ENCODE data around the gene P3H1.

The P3H1 gene

DNA sequence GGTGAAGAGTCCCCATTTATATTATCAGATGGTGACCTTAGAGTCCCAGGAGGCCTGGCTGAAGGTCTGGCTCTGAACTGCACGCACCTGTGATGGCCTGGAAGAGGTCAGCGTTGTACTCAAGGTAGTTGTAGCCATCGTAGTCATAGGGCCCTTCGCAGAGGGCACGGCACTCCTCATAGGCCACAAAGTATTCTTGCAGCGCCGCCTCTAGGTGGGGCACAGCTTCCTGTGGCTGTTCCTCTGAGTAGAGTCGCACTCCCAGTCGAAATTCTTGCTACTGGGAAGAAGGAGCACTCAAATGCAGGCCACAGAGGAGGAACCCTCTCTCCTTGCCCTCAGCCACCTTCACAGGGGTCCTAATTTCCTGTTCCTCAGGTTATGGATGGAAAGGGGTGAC lies 7.7 kb downstream of the P3H1 start:
- H3K27me3 ChIP-seq (replicated peaks), result no peaks in the 10 kb centered on the region
- in situ Hi-C loops (cut with HindIII; ENCODE audit: low pct_ligation_motif_present, low sequenced_read_pairs), result no loop called here
- H3K4me3 ChIP-seq (ENCODE audit: low read depth, low read length), result no peak overlapping the region
- DNase-seq, result no peak
- H3K36me3 ChIP-seq (replicated peaks), result peaks cover 72% of the 10 kb centered on the region
- H3K27ac ChIP-seq, result no peak overlapping the region
- TF ChIP-seq, protein P1, sequence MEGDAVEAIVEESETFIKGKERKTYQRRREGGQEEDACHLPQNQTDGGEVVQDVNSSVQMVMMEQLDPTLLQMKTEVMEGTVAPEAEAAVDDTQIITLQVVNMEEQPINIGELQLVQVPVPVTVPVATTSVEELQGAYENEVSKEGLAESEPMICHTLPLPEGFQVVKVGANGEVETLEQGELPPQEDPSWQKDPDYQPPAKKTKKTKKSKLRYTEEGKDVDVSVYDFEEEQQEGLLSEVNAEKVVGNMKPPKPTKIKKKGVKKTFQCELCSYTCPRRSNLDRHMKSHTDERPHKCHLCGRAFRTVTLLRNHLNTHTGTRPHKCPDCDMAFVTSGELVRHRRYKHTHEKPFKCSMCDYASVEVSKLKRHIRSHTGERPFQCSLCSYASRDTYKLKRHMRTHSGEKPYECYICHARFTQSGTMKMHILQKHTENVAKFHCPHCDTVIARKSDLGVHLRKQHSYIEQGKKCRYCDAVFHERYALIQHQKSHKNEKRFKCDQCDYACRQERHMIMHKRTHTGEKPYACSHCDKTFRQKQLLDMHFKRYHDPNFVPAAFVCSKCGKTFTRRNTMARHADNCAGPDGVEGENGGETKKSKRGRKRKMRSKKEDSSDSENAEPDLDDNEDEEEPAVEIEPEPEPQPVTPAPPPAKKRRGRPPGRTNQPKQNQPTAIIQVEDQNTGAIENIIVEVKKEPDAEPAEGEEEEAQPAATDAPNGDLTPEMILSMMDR (IDR thresholded peaks at IDR 0.05; ENCODE audit: low read depth, low read length, missing control alignments), result no peak

DNA sequence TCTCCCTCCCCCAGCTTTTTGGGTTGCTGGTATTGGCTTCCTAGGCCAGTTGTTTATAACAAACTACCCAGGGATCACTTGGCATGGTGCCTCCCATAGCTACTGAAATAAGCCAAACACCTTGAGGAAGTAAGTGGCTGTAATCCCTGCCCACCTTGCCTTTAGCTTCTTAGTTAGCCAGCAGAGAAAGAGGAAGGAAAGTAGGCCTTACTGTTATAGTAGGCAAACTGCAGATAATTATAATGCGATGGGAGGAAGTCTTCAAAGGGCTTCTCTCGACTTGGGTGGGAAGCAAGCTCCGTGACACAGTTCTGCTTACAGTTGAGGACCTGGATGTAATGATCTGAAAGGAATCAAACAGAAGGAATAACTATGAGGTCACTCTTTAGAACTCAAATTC lies 8.2 kb downstream of the P3H1 start:
- H3K4me3 ChIP-seq (ENCODE audit: low read depth, low read length), result no peak overlapping the region
- no peaks in the 10 kb centered on the region for H3K27me3 ChIP-seq (replicated peaks)
- TF ChIP-seq, protein P1 (IDR thresholded peaks at IDR 0.05; ENCODE audit: low read depth, low read length, missing control alignments), result no peak
- DNase-seq, result no peak
- H3K27ac ChIP-seq, result no peak overlapping the region
- H3K36me3 ChIP-seq (replicated peaks), result peaks cover 77% of the 10 kb centered on the region
- in situ Hi-C loops (cut with HindIII; ENCODE audit: low pct_ligation_motif_present, low sequenced_read_pairs), result no loop called here

DNA sequence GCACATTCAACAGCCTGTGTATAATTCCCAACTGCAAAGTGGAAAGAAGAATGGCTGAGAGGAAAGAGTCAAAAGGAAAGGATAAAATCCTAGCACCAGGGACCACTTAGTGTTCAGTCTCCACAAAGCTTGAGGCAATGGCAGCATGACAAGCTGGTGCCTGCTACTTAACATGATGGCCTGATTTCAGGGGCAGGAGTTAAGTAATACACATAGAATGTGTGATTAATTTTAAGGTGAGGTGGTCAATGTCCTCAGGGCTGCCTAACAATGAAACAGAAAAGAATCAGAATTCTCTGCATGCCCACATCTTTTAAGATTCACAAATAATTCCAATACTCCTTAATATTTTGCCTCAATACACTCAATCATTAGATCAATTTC lies 8.9 kb downstream of the P3H1 start:
- Histone ChIP-seq H3K27ac (no peak overlapping the region), H3K36me3 (replicated peaks) (peaks cover 82% of the 10 kb centered on the region), H3K4me3 (ENCODE audit: low read depth, low read length) (no peak overlapping the region), H3K27me3 (replicated peaks) (no peaks in the 10 kb centered on the region)
- no peak for DNase-seq
- in situ Hi-C loops (cut with HindIII; ENCODE audit: low pct_ligation_motif_present, low sequenced_read_pairs), result no loop called here
- TF ChIP-seq, protein P1 (IDR thresholded peaks at IDR 0.05; ENCODE audit: low read depth, low read length, missing control alignments), result no peak

DNA sequence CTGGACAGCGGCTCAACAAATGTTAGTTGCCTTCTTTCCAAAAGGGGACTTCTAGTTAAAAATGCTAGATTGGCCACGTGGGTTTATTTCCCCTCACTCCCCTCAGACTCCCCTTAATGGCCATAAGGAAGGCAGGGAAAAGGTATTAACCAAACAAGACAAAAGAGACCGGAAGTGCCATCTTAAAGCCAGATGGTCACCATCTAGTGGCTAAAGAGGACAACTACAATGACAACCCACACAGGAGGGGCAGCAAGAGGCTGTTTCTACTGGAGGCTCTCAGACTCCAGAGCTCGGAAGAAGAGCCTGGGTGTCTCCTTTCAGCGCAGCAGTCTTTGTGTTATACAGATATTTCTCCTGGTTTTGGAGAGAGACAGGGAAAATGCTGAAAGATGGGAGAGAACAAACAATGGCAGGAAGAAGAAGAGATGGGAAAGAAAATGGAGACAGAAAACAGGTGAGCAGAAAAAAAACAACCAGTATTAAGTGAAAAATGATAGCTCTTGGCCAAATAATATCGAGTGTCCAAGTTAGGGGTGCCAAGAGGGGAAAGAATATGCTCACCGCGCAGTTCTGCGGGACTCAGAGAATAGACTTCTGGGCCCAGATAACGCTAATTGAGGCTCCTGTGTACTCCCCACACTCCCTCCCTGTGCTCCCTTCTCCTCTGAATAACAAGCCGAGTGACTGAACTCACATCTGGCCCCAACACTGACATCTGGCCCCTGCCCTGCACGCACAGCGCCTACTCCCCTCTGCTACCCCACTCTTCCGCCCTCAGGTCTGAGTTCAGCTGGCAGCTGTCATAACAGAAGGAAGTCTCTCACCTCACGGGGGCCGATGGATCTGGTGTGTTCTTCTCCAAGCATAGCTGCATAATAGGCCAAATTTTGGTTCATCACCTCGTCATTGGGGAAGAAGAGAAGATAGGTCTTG lies 9.6 kb downstream of the P3H1 start:
- peak; percentile 54 for DNase-seq
- Histone ChIP-seq H3K4me3 (ENCODE audit: low read depth, low read length) (no peak overlapping the region), H3K36me3 (replicated peaks) (peaks cover 83% of the 10 kb centered on the region), H3K27me3 (replicated peaks) (no peaks in the 10 kb centered on the region), H3K27ac (no peak overlapping the region)
- in situ Hi-C loops (cut with HindIII; ENCODE audit: low pct_ligation_motif_present, low sequenced_read_pairs), result no loop called here
- TF ChIP-seq, protein P1 (IDR thresholded peaks at IDR 0.05; ENCODE audit: low read depth, low read length, missing control alignments), result peak; percentile 74

DNA sequence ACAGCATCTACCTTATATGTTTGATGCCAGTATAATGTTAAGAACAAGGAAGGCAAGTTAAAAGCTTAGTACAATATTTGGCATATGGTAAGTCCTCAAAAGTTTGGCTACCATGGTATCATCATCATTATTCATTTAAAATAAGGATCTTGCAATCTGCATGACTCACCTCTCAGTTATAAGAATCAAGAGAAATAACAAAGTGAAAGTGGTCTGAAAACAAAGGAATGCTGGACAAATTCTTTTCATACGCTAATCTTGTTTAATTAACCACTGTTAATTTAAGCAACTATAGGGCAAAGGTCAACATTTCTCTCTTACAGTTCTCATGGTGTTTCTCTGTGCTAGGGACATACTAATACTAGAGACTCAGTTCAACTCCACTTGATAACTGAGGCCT lies 13.8 kb downstream of the P3H1 start:
- peak overlapping the region; percentile 40 for H3K27ac ChIP-seq
- H3K36me3 ChIP-seq (replicated peaks), result peaks cover 84% of the 10 kb centered on the region
- DNase-seq, result no peak

More for the DNA sequence above, 13.8 kb downstream of the P3H1 start:
- Histone ChIP-seq H3K4me3 (ENCODE audit: low read depth, low read length) (no peak overlapping the region), H3K27me3 (replicated peaks) (no peaks in the 10 kb centered on the region)
- TF ChIP-seq, protein P1 (IDR thresholded peaks at IDR 0.05; ENCODE audit: low read depth, low read length, missing control alignments), result no peak
- in situ Hi-C loops (cut with HindIII; ENCODE audit: low pct_ligation_motif_present, low sequenced_read_pairs), result no loop called here

All from brain microvascular endothelial cell (primary cell).